RWPE2 (cell line): ENCODE measurements around the gene CCDC70.
A peak's percentile ranks its signal among the peaks of the same experiment; 100 is the strongest.
"Not testable (repeated sequence)": the region's sequence is repeated elsewhere in the genome, so short reads cannot be mapped to it uniquely, and the experiment has no call there.

Source experiments
- ATAC-seq: fragments of 200-7000 bp; cut with Tn5 transposase; 3 replicates; pipeline ENCODE4 v1.9.1; 2021; ENCODE audit warnings: low read depth
- DNase-seq: peaks from one replicate; pipeline ENCODE4 v3.0.0-alpha.2; 2020; ENCODE audit warnings: low spot score
- H3K27ac ChIP-seq: fragments of 450-650 bp; 2 replicates; pipeline ENCODE4 v1.5.1; 2017; ENCODE audit warnings: mild to moderate bottlenecking; ENCODE audit not compliant: poor library complexity, severe bottlenecking
- H3K27me3 ChIP-seq: fragments of 250-450 bp; sonication (Bioruptor Pico); 2 replicates; pipeline ENCODE4 v1.5.1; 2021; ENCODE audit warnings: mild to moderate bottlenecking, moderate library complexity; ENCODE audit not compliant: insufficient read depth, poor library complexity, severe bottlenecking
- H3K36me3 ChIP-seq: fragments of 250-450 bp; sonication (Bioruptor Pico); 2 replicates; pipeline ENCODE4 v1.5.1; 2020; ENCODE audit warnings: low read depth, mild to moderate bottlenecking, moderate library complexity
- H3K4me1 ChIP-seq: fragments of 250-450 bp; sonication (Bioruptor Pico); 2 replicates; pipeline ENCODE4 v1.5.1; 2021; ENCODE audit warnings: mild to moderate bottlenecking, moderate library complexity; ENCODE audit not compliant: insufficient read depth, poor library complexity, severe bottlenecking
- H3K4me3 ChIP-seq: fragments of 250-450 bp; sonication (Bioruptor Pico); 2 replicates; pipeline ENCODE4 v1.5.1; 2021; ENCODE audit warnings: mild to moderate bottlenecking, moderate library complexity; ENCODE audit not compliant: severe bottlenecking
- H3K9me3 ChIP-seq: fragments of 250-450 bp; sonication (Bioruptor Pico); 2 replicates; pipeline ENCODE4 v1.5.1; 2021; ENCODE audit warnings: mild to moderate bottlenecking, moderate library complexity; ENCODE audit not compliant: severe bottlenecking
- TF ChIP-seq, protein P1 (sequence below): fragments of 450-650 bp; IDR thresholded peaks from one replicate; pipeline ENCODE4 v1.5.1; 2017; ENCODE audit warnings: mild to moderate bottlenecking, moderate library complexity; ENCODE audit not compliant: poor library complexity, severe bottlenecking

Gene CCDC70

DNA sequence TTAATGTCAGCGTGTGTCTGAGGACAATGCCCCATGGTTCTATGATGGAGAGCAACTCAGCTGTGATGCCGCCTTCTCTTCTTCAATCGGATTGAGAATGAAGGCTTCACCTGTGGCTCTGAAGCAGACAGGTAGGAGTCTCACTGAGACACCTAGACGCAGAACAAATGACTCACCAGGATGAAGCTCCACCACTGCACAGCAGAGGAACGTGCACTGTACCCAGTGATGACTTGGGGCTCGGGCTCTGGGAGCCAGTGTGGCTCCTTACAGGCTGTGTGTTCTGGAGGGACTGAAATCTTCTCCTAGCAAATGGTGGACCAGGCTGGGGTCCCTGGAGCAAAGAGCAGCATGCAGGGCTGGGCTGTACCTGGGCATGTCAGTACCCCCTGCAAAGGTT, 44.0 kb downstream of the CCDC70 start:
- no peak overlapping the region for H3K27ac ChIP-seq
- no peaks in the 10 kb centered on the region for H3K36me3 ChIP-seq
- ATAC-seq (peak; percentile 58; the same call in 1 of the 3 replicates), DNase-seq (no peak)
- H3K4me3 ChIP-seq: no peak overlapping the region
- no peaks in the 10 kb centered on the region for H3K4me1 ChIP-seq
- H3K9me3 ChIP-seq: no peaks in the 10 kb centered on the region
- no peaks in the 10 kb centered on the region for H3K27me3 ChIP-seq
- TF ChIP-seq, protein P1, sequence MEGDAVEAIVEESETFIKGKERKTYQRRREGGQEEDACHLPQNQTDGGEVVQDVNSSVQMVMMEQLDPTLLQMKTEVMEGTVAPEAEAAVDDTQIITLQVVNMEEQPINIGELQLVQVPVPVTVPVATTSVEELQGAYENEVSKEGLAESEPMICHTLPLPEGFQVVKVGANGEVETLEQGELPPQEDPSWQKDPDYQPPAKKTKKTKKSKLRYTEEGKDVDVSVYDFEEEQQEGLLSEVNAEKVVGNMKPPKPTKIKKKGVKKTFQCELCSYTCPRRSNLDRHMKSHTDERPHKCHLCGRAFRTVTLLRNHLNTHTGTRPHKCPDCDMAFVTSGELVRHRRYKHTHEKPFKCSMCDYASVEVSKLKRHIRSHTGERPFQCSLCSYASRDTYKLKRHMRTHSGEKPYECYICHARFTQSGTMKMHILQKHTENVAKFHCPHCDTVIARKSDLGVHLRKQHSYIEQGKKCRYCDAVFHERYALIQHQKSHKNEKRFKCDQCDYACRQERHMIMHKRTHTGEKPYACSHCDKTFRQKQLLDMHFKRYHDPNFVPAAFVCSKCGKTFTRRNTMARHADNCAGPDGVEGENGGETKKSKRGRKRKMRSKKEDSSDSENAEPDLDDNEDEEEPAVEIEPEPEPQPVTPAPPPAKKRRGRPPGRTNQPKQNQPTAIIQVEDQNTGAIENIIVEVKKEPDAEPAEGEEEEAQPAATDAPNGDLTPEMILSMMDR: no peak

DNA sequence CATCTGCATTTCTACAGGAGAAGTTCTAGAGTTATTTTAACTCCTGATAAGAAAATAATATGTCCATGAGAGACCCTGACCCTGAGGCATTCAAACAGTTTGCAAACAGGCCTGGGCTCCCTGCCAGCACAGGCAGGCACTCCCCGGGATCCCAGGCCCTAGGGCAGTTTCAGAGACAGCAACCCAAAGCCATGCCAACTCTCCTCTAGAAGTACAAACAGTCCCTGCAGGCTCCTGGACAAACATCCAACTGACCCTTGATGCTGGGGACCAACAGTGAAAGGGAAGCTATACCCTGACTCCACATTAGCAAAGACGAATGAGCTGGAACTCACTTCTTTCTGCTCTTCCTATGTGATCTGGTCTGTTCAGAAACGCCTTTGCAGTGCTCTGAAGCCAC, 44.8 kb downstream of the CCDC70 start:
- no peak for DNase-seq
- Histone ChIP-seq H3K27me3 (no peaks in the 10 kb centered on the region), H3K9me3 (no peaks in the 10 kb centered on the region), H3K27ac (no peak overlapping the region), H3K4me1 (no peaks in the 10 kb centered on the region), H3K36me3 (no peaks in the 10 kb centered on the region), H3K4me3 (no peak overlapping the region)
- no peak for ATAC-seq
- TF ChIP-seq, protein P1: no peak

- TF ChIP-seq, protein P1: no peak
- no peaks in the 10 kb centered on the region for H3K36me3 ChIP-seq
- DNase-seq (no peak), ATAC-seq (no peak)
- no peaks in the 10 kb centered on the region for H3K4me1 ChIP-seq
- no peak overlapping the region for H3K4me3 ChIP-seq
- no peaks in the 10 kb centered on the region for H3K9me3 ChIP-seq
- no peak overlapping the region for H3K27ac ChIP-seq
- no peaks in the 10 kb centered on the region for H3K27me3 ChIP-seq
These were observed 45.4 kb downstream of the CCDC70 start for GRCh38 chr13:51907040-51907732.

GRCh38 chr13:51909265-51909664, 47.5 kb downstream of the CCDC70 start:
- not testable (repeated sequence) for H3K9me3 ChIP-seq, ATAC-seq, H3K4me3 ChIP-seq, H3K27me3 ChIP-seq, H3K4me1 ChIP-seq, DNase-seq, H3K27ac ChIP-seq, H3K36me3 ChIP-seq

- no peak overlapping the region for H3K4me3 ChIP-seq
- H3K27ac ChIP-seq: no peak overlapping the region
- ATAC-seq (no peak), DNase-seq (no peak)
- H3K4me1 ChIP-seq: no peaks in the 10 kb centered on the region
- no peaks in the 10 kb centered on the region for H3K9me3 ChIP-seq
- no peaks in the 10 kb centered on the region for H3K27me3 ChIP-seq
- no peaks in the 10 kb centered on the region for H3K36me3 ChIP-seq
- TF ChIP-seq, protein P1: no peak
These were observed 48.7 kb downstream of the CCDC70 start for GRCh38 chr13:51910508-51910907.
